ENCODE data around the gene CCDC9B.

The CCDC9B gene

DNA sequence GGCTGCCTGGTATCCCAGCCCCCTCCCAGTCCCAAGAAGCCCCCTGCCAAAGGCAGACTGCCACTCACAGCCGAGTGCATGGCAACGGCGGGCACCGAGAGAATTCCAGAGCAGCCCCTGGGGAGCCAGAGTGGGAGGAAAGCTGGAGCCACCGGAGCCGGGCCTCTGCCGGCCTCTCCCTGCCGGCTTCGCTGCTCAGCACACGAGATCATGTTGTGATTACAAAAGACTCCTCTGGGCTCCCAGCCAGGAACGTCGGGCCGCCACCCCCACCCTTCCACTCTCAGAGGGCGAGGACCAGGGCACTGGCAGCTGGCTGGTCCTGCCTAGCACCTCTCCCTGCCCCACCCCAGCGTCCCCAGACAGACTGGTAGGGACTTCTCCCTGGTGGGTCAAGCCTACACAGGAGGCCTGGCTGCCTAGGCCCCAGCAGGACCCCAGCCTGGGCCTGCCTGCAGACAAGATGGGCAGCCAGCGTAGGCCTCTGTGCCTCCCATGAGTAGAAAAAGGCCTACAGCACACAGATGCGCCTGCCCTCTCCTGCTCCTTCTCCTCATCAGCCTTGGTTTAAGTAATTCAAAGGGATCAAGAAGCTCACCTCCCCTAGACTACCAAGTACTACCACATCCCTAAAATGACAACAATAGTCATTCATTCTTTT lies at the start of gene CCDC9B:
Gene CCDC9B (minus strand): TSS at position 200 of the 661 bp plus-strand sequence. CDS start 120 bp downstream, at position 80.
- H3K4me1 Mint-ChIP-seq, result peaks cover 2% of the 10 kb centered on the region
- H3K27me3 Mint-ChIP-seq, result no peaks in the 10 kb centered on the region
- no peak for ATAC-seq
- no peaks in the 10 kb centered on the region for H3K36me3 Mint-ChIP-seq (ENCODE audit: low read depth)
- H3K27ac Mint-ChIP-seq, result no peak within 1 kb of the TSS
- H3K9me3 Mint-ChIP-seq, result no peaks in the 10 kb centered on the region
- DNase-seq, result no peak
- H3K4me3 Mint-ChIP-seq, result no peak within 1 kb of the TSS

- H3K36me3 Mint-ChIP-seq (ENCODE audit: low read depth), result peaks cover 73% of the 10 kb centered on the region
- DNase-seq (no peak), ATAC-seq (no peak)
- no peaks in the 10 kb centered on the region for H3K9me3 Mint-ChIP-seq
- no peaks in the 10 kb centered on the region for H3K4me1 Mint-ChIP-seq
- H3K4me3 Mint-ChIP-seq, result no peak overlapping the region
- H3K27me3 Mint-ChIP-seq, result no peaks in the 10 kb centered on the region
- no peak overlapping the region for H3K27ac Mint-ChIP-seq
These were observed 49.3 kb upstream of the CCDC9B start for GRCh38 chr15:40389824-40390595.

GRCh38 chr15:40388941-40389823 lies 48.4 kb upstream of the CCDC9B start:
- no peak overlapping the region for H3K27ac Mint-ChIP-seq
- no peak overlapping the region for H3K4me3 Mint-ChIP-seq
- H3K4me1 Mint-ChIP-seq, result peaks cover 6% of the 10 kb centered on the region
- H3K9me3 Mint-ChIP-seq, result no peaks in the 10 kb centered on the region
- H3K36me3 Mint-ChIP-seq (ENCODE audit: low read depth), result peaks cover 80% of the 10 kb centered on the region
- DNase-seq (no peak), ATAC-seq (no peak)
- H3K27me3 Mint-ChIP-seq, result no peaks in the 10 kb centered on the region

- no peak overlapping the region for H3K27ac Mint-ChIP-seq
- peaks cover 64% of the 10 kb centered on the region for H3K36me3 Mint-ChIP-seq (ENCODE audit: low read depth)
- ATAC-seq, result no peak
These were observed 45.7 kb upstream of the CCDC9B start for GRCh38 chr15:40386480-40386879.

DNA sequence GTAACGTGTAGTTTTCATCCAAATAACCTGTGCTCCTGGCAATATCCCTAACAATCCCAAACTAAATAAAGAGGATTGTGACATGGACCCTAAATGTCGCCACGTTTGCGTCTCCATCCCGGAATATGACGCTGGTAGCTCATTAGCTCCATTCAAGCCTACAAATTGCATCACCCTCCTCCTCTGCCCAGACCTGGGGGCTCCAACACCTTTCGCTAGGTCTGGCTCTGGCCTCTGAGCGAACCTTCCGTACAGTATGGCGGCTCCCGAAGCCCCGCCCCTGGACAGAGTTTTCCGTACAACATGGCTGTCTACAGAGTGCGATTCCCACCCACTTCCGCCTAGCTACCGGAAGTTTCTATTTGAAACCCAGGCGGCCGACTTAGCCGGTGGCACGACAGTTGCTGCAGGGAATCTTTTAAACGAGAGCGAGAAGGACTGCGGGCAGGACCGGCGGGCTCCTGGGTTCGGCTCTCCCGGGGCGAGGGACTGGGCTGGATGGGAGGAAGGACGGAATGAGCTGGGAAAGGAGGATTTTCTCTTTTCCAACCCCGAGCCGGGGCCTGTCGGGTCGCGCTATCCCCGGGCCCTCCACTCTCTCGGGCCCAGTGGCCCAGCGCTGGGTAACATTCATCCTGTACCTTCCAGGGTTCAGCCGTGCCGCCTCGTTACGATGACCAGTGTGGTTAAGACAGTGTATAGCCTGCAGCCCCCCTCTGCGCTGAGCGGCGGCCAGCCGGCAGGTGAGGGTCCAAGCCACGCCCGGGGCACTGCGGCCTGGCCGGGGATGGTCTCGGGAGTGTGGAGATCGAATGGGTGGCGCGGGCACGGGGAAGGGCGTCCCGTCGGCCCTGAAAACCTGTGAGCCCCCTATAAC lies 42.1 kb upstream of the CCDC9B start, which contains the start of gene KNSTRN:
Gene KNSTRN (plus strand): TSS at position 142 of the 877 bp plus-strand sequence. CDS start 115 bp downstream, at position 257.
- peaks cover 18% of the 10 kb centered on the region for H3K4me1 Mint-ChIP-seq
- peak; percentile 94 for DNase-seq
- peak within 1 kb of the TSS; percentile 74 for H3K27ac Mint-ChIP-seq
- H3K9me3 Mint-ChIP-seq, result no peaks in the 10 kb centered on the region
- no peaks in the 10 kb centered on the region for H3K27me3 Mint-ChIP-seq
- peak within 1 kb of the TSS; percentile 91 for H3K4me3 Mint-ChIP-seq
- peaks cover 36% of the 10 kb centered on the region for H3K36me3 Mint-ChIP-seq (ENCODE audit: low read depth)
- ATAC-seq, result peak; percentile 99

More at GRCh38 chr15:40386480-40386879, 45.7 kb upstream of the CCDC9B start:
- Mint-ChIP-seq H3K27me3 (no peaks in the 10 kb centered on the region), H3K9me3 (no peaks in the 10 kb centered on the region), H3K4me1 (peaks cover 18% of the 10 kb centered on the region), H3K4me3 (no peak overlapping the region)
- no peak for DNase-seq

- Mint-ChIP-seq H3K27ac (no peak overlapping the region), H3K4me3 (no peak overlapping the region), H3K36me3 (ENCODE audit: low read depth) (peaks cover 27% of the 10 kb centered on the region), H3K4me1 (peaks cover 18% of the 10 kb centered on the region), H3K9me3 (no peaks in the 10 kb centered on the region), H3K27me3 (no peaks in the 10 kb centered on the region)
- DNase-seq (no peak), ATAC-seq (no peak)
These were observed 41.2 kb upstream of the CCDC9B start for GRCh38 chr15:40381818-40382529.

DNA sequence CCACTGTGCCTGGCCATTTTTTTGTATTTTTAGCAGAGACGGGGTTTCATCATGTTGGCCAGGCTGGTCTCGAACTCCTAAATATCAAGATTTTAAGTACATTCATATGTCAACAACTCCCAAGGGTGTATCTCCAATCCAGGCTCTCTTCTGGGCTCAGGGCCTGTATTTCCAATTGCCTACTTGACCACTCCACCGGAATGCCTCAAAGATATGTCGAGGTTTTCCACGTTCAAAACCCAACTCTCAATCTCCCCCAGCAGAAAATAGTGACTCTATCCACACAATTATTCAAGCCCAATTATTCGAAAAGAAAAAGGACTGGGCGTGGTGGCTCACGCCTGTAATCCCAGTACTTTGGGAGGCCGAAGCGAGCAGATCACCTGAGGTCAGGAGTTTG lies 39.9 kb upstream of the CCDC9B start:
- ATAC-seq (no peak), DNase-seq (no peak)
- peaks cover 22% of the 10 kb centered on the region for H3K4me1 Mint-ChIP-seq
- H3K27ac Mint-ChIP-seq, result no peak overlapping the region
- H3K4me3 Mint-ChIP-seq, result no peak overlapping the region
- H3K27me3 Mint-ChIP-seq, result no peaks in the 10 kb centered on the region
- peaks cover 19% of the 10 kb centered on the region for H3K36me3 Mint-ChIP-seq (ENCODE audit: low read depth)
- H3K9me3 Mint-ChIP-seq, result no peaks in the 10 kb centered on the region

DNA sequence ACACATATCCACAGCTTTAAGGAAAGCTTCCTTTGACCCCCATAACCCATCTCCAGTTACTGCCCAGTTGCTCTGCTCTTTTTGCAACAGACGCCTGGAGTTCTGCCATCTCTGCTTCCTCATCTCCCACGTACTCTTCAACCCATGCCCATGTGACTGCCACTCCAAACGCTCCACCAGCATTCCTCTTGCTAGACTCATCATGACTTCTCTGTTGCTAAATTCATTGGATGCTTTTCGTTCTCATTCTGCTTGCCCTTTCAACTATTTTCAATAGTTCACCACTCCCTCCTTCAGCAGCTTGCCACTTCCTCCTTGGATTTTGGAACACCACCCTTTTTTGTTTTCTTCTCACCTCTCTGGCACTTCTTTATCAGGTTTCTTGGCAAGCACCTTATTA lies 39.1 kb upstream of the CCDC9B start:
- Mint-ChIP-seq H3K27ac (no peak overlapping the region), H3K9me3 (no peaks in the 10 kb centered on the region), H3K36me3 (ENCODE audit: low read depth) (peaks cover 13% of the 10 kb centered on the region), H3K4me1 (peaks cover 22% of the 10 kb centered on the region), H3K4me3 (no peak overlapping the region), H3K27me3 (no peaks in the 10 kb centered on the region)
- ATAC-seq (no peak), DNase-seq (no peak)

DNA sequence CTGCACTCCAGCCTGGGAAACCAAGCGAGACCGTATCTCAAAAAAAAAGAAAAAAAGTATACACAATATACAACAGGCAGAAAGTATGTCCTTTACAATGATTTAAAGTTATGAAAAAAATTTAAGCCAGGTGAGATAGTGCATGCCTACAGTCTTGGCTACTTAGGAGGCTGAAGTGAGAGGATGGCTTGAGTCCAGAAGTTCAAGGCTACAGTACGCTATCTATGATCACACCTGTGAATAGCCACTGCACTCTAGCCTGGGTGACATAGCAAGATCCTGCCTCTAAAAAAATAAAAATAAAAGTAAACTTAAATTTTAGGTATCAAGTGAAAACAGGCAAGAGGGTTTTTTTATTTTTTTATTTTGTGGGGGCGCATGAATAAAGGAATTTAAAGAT lies 38.6 kb upstream of the CCDC9B start:
- no peaks in the 10 kb centered on the region for H3K27me3 Mint-ChIP-seq
- no peaks in the 10 kb centered on the region for H3K9me3 Mint-ChIP-seq
- no peak overlapping the region for H3K27ac Mint-ChIP-seq
- no peak overlapping the region for H3K4me3 Mint-ChIP-seq
- DNase-seq (no peak), ATAC-seq (no peak)
- H3K36me3 Mint-ChIP-seq (ENCODE audit: low read depth), result peaks cover 8% of the 10 kb centered on the region
- peaks cover 19% of the 10 kb centered on the region for H3K4me1 Mint-ChIP-seq

GRCh38 chr15:40377606-40378005 lies 36.9 kb upstream of the CCDC9B start:
- Mint-ChIP-seq H3K27ac (no peak overlapping the region), H3K9me3 (no peaks in the 10 kb centered on the region), H3K4me1 (peaks cover 6% of the 10 kb centered on the region), H3K27me3 (no peaks in the 10 kb centered on the region), H3K4me3 (no peak overlapping the region), H3K36me3 (ENCODE audit: low read depth) (no peaks in the 10 kb centered on the region)
- ATAC-seq (no peak), DNase-seq (no peak)

- Mint-ChIP-seq H3K27me3 (no peaks in the 10 kb centered on the region), H3K27ac (no peak overlapping the region), H3K4me1 (peaks cover 4% of the 10 kb centered on the region), H3K4me3 (no peak overlapping the region), H3K36me3 (ENCODE audit: low read depth) (no peaks in the 10 kb centered on the region), H3K9me3 (no peaks in the 10 kb centered on the region)
- DNase-seq, result no peak
- ATAC-seq, result no peak
These were observed 32.2 kb upstream of the CCDC9B start for GRCh38 chr15:40372981-40373380.

DNA sequence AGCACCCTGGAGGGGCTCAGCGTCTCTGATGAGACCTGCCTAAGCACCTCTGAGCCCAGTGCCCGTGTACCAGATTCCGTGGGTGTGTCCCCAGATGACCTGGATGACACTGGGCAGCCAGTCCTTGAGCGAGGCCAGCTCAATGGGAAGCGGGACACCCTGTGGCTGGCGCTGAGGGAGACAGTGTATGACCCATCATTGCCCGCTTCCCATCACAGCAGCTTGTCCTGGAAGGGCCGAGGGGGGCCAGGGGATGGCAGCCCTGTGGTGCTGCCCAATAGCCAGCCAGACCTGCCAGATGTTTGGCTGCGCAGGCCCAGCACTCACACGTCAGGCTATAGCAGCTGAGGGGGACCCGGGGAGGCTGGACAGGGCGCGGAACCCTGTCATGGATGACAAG lies 29.2 kb upstream of the CCDC9B start:
- Mint-ChIP-seq H3K27ac (no peak overlapping the region), H3K9me3 (no peaks in the 10 kb centered on the region), H3K4me3 (no peak overlapping the region), H3K36me3 (ENCODE audit: low read depth) (no peaks in the 10 kb centered on the region), H3K27me3 (no peaks in the 10 kb centered on the region), H3K4me1 (peaks cover 23% of the 10 kb centered on the region)
- no peak for ATAC-seq
- DNase-seq, result no peak

DNA sequence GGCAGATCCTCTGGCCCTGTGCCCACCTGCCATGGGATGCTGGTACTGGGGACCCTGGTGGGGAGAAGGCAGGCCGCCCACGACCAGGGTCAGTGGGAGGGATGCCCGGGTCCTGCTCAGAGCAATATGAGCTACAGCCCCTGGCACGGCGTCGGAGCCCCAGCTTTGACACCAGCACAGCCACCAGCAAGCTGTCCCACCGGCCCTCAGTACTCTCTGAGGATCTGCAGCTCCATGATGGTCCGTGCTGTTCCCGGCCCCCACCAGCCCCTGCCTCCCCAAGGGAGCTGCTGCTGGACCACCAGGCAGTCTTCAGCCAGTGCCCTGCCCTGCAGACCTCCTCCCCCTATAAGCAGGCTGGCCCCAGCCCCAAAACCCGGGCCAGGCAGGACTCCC lies 28.7 kb upstream of the CCDC9B start:
- Mint-ChIP-seq H3K27me3 (no peaks in the 10 kb centered on the region), H3K27ac (no peak overlapping the region), H3K4me1 (peaks cover 23% of the 10 kb centered on the region), H3K4me3 (no peak overlapping the region), H3K9me3 (no peaks in the 10 kb centered on the region), H3K36me3 (ENCODE audit: low read depth) (no peaks in the 10 kb centered on the region)
- ATAC-seq (no peak), DNase-seq (no peak)

All from activated naive CD8-positive, alpha-beta T cell treated with anti-CD3 and anti-CD28 coated beads, Interleukin-2, amount 50 U/mL, for 24 hours (primary cell).